RCC 7860 (cell line): ENCODE data around the gene NIPAL1.
A peak's percentile ranks its signal among the peaks of the same experiment; 100 is the strongest.

ENCODE experiments used
- DNase-seq: peaks from one replicate; pipeline ENCODE4 v3.0.0-alpha.2; 2015; ENCODE audit warnings: low spot score
- FAIRE-seq: peaks from 2 replicates; lab custom pipeline; 2012; peaks lifted over from hg19 to GRCh38; lab: Jason Lieb, UNC

Gene NIPAL1

GRCh38 chr4:48058617-48059530 lies 42.3 kb downstream of the NIPAL1 start:
- DNase-seq (no peak), FAIRE-seq (no peak)

DNA sequence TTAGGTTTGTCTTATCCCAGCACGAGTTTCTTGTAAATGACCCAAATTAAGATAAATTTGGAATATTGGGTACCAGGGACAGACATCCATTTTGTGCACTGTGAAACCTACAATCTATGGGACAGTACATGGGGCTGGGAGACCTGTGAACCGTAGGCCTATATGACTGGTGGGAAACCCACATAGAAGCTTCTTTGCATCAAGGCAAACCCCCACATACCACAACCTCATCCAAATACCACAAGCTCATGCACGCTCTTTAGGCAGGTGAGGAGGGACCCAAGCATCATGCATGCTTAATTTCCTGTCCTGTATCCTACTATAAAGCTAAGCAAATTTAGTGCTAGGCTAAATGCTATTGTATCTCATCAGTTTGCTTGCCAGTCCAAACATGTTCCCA lies 47.8 kb downstream of the NIPAL1 start:
- FAIRE-seq: no peak
- no peak for DNase-seq

- no peak for FAIRE-seq
These were observed 49.0 kb downstream of the NIPAL1 start for GRCh38 chr4:48065587-48066052.

DNA sequence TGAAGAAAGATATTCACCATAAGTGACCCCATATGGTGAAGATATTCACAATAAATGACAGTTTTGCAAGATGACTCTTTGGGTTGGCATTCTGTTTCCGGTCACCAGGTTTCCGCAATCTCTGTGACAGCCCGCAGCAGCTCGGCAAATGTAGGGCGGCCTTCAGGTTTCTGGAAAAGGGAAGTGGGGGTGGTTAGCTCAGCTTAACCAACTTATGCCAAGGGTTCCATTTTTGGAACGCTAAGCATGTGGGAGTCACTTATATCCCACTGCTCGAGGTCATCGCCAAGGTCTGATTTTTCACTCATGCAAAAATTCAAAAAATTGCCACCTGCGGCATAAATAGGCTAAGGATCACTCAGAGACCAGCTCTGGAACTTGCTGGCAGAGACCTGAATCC lies 51.0 kb downstream of the NIPAL1 start:
- DNase-seq: no peak

More at GRCh38 chr4:48065587-48066052, 49.0 kb downstream of the NIPAL1 start:
- DNase-seq: no peak

GRCh38 chr4:48068182-48068581 lies 51.6 kb downstream of the NIPAL1 start:
- no peak for DNase-seq
- FAIRE-seq: no peak

More for the DNA sequence above, 51.0 kb downstream of the NIPAL1 start:
- no peak for FAIRE-seq

DNA sequence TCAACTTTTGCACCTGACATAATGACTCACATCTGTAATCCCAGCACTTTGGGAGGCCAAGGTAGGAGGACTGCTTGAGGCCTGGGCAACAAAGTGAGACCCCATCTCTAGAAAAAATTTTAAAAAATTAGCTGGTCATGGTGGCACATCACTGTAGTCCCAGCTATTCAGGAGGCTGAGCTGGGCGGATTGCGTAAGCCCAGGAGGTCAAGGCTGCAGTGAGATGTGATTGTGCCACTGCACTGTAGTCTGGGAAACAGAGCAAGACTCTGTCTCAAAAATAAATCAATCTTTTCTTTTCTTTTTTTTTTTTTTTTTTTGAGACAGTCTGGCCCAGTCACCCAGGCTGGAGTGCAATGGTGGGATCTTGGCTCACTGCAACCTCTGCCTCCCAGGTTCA lies 52.5 kb downstream of the NIPAL1 start:
- DNase-seq (no peak), FAIRE-seq (no peak)

DNA sequence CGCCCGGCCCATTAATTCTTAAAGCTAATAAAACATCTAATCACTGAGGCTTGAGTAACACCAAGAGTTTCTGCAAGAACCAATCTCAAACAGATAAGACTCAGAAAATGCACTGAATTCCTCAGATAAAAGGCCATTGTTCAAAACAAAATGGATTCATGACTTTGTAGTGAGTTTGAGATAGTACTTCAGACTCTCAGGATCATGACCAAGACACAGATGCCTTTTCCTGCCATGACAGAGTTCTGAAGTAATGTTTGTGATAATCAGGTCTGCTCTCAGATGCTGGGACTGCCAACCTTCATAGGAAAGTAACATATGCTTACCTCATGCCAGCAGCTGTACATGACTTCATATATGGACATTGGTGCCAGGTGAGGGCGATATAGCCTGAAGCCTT lies 54.6 kb downstream of the NIPAL1 start:
- FAIRE-seq (no peak), DNase-seq (no peak)

GRCh38 chr4:48073567-48074103 lies 57.1 kb downstream of the NIPAL1 start:
- FAIRE-seq: no peak
- no peak for DNase-seq

GRCh38 chr4:48074657-48075056 lies 58.1 kb downstream of the NIPAL1 start:
- FAIRE-seq: no peak

DNA sequence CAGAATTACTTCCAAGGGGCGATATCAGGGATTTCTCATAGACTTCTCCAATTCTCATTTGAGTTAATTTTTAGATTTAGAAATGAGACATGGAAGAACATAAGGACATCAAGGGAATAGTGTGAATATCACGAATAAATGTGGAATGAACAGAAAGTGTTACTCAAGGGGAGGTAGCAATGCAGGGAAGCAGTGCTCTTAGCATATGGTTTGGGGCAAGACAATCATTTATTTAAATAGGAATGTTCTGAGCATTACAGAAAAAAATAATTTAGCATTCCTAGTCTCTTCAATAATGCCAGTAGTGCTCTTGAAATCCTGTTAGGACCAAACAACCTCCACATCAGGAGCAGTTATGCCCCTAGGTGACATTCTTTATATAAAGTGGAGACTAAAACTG lies 61.9 kb downstream of the NIPAL1 start:
- FAIRE-seq (no peak), DNase-seq (no peak)

More at GRCh38 chr4:48074657-48075056, 58.1 kb downstream of the NIPAL1 start:
- DNase-seq: no peak

GRCh38 chr4:48078862-48079655 lies 62.5 kb downstream of the NIPAL1 start:
- DNase-seq (no peak), FAIRE-seq (no peak)

DNA sequence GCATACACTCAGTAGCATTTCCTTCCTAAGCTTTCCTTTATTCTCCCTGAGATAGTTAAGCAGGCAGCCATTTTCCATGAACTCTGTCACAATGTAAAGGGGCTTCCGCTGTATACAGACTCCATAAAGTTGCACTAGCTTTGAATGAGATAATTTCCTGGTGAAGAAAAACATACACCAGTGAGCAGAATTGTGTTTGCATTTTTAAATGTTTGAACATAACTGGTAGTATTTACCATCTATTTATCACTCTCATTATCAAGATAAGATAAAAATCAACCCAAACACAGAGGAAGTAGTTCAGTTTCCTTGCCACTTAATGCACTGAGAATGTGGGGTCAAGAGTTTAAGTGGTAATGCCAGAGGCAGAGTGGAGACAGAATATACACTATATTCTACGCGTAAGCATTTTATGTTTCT lies 63.4 kb downstream of the NIPAL1 start:
- FAIRE-seq (peak; percentile 28), DNase-seq (peak; percentile 54)

DNA sequence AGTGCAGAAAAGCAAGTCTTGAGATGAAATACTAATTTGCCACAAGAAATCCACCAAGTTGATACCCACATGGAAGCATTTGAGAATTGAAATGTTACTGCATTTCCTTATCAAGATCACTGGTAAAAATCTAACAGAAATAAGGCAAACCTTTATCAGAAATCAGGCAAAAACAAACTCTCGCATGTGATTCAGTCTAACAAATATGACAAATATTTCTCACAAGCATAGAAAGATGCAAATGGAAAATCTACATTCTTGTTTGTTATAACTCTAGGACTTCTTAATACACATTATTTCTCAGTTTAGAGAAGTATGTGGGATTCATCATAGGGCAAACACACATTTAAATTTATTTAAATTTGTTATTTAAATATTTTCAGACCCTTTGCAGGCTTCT lies 64.6 kb downstream of the NIPAL1 start:
- FAIRE-seq (no peak), DNase-seq (no peak)

- DNase-seq (no peak), FAIRE-seq (no peak)
These were observed 66.4 kb downstream of the NIPAL1 start for GRCh38 chr4:48082956-48083355.

DNA sequence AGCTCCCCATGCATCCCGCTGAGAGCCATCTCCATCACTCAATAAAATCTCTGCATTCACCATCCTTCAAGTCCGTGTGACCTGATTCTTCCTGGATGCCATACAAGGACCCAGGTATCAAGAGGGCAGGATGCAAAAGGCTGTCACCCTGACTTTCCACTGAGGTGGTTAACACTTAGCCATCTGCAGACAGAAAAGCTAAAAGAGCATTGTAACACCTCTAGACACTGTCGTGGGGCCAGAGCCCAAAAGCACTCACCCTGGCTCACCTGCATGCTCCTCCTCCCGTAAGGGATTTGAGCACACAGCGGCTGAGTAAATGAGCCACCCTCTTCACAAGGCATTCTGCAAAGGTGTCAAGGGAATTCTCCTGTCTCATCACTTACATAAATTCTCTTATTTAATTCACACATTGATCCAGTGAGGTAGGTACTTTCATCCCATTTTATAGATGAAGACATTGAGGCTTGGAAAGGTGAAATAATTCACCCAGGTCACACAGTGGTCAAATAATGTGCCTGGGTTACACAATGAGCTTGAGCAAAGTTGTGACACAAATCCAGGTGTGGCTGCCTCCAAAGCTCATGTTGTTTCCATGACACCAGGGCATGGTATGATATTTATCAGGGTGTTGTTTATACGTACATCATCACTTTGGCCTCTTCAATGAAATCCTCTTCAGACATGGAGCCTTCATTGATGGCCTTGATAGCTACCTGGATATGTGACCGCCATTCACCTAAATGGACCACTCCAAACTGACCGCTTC lies 69.4 kb downstream of the NIPAL1 start:
- FAIRE-seq: no peak
- no peak for DNase-seq
